Measurements from ENCODE around the gene TRMO.

DNA sequence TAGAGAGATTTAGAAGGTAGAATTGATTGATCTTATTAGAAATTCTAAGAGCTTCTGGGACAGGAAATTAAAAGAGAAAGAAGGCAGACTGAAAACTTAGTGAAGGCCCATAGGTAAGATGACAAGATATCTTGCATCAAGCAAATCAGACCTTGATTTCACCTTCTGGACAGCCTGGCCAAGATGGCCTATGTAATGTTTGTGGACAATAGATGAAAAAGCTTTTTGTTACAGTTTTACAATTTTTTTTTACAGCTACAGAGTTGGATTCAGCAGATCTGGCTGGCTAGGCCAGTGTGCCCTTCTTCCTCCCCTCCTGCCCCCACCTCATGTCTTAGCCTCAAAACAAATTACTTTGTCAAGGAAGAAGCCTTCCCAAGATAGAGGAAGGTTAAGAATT lies 37.3 kb upstream of the TRMO start:
- TF ChIP-seq POU2F2 (IDR thresholded peaks at IDR 0.05; ENCODE audit: low read depth, low read length) (no peak), PAX5 (IDR thresholded peaks at IDR 0.05; ENCODE audit: insufficient read depth, low read length, severe bottlenecking) (no peak), POLR2A (IDR thresholded peaks at IDR 0.05; ENCODE audit: low read depth, low read length) (no peak), TAF1 (IDR thresholded peaks at IDR 0.05; ENCODE audit: low read depth, low read length) (no peak), POLR2AphosphoS5 (IDR thresholded peaks at IDR 0.05; ENCODE audit: low read depth, low read length) (no peak)
